BLaER1 treated with 17β-estradiol and CSF1 and Interleukin-3, amounts not matched to agents 10 nM and 100 nM (cell line): ENCODE measurements around the gene COL15A1.

Experiments used
- H3K27ac ChIP-seq, 11 experiments: shearing (Covaris generic); formaldehyde crosslinking; 2 replicates each; pipeline ENCODE4 v1.8.1; 2022
- H3K27me3 ChIP-seq, 11 experiments: shearing (Covaris generic); formaldehyde crosslinking; 2 replicates each; pipeline ENCODE4 v1.8.1; 2022
- H3K36me3 ChIP-seq, 11 experiments: shearing (Covaris generic); formaldehyde crosslinking; 2 replicates each; pipeline ENCODE4 v1.8.1; 2022
- H3K4me1 ChIP-seq, 10 experiments: shearing (Covaris generic); formaldehyde crosslinking; 2 replicates each; pipeline ENCODE4 v1.8.1; 2022
- H3K4me2 ChIP-seq, 11 experiments: shearing (Covaris generic); formaldehyde crosslinking; 2 replicates each; pipeline ENCODE4 v1.8.1; 2022
- H3K4me3 ChIP-seq, 10 experiments: shearing (Covaris generic); formaldehyde crosslinking; 2 replicates each; pipeline ENCODE4 v1.8.1; 2022
- H3K9ac ChIP-seq, 11 experiments: shearing (Covaris generic); formaldehyde crosslinking; 2 replicates each; pipeline ENCODE4 v1.8.1; 2022
- H3K9me3 ChIP-seq, 11 experiments: shearing (Covaris generic); formaldehyde crosslinking; replicated peaks in 1 of 11; 2 replicates each; pipeline ENCODE4 v1.8.1; 2022
- H4K20me1 ChIP-seq, 11 experiments: shearing (Covaris generic); formaldehyde crosslinking; 2 replicates each; pipeline ENCODE4 v1.8.1; 2022
- Cebpa-rat ChIP-seq, 11 experiments: shearing (Covaris generic); IDR thresholded peaks; 2 replicates each; pipeline ENCODE4 v1.8.1; 2022

COL15A1 gene

GRCh38 chr9:99101812-99102211 lies 158.1 kb downstream of the COL15A1 start:
- Histone ChIP-seq H3K27me3 (peaks cover 0 to 32% (median 12%) of the 10 kb centered on the region in 11 experiments; a peak in 13 of 22 replicates), H3K4me2 (peak overlapping the region in 2 of 11 experiments; percentile 18 to 25; a peak in 2 of 22 replicates), H4K20me1 (peaks cover 3 to 17% (median 9%) of the 10 kb centered on the region in 11 experiments; a peak in 14 of 22 replicates), H3K9ac (no peak overlapping the region), H3K36me3 (peaks cover 0 to 4% (median 0%) of the 10 kb centered on the region in 11 experiments; a peak in 1 of 22 replicates), H3K27ac (no peak overlapping the region), H3K4me3 (no peak overlapping the region), H3K4me1 (peaks cover 17 to 32% (median 20%) of the 10 kb centered on the region in 10 experiments), H3K9me3 (peaks cover 0 to 25% (median 0%) of the 10 kb centered on the region in 11 experiments; a peak in 8 of 22 replicates)
- TF ChIP-seq Cebpa-rat (IDR thresholded peaks at IDR 0.05): no peak

- H3K4me3 ChIP-seq: peak overlapping the region in 2 of 10 experiments; percentile 91 to 95; a peak in 2 of 20 replicates
- peaks cover 0 to 25% (median 0%) of the 10 kb centered on the region in 11 experiments; a peak in 8 of 22 replicates for H3K9me3 ChIP-seq
- H3K36me3 ChIP-seq: peaks cover 0 to 6% (median 0%) of the 10 kb centered on the region in 11 experiments; a peak in 1 of 22 replicates
- no peak for TF ChIP-seq Cebpa-rat (IDR thresholded peaks at IDR 0.05)
- peak overlapping the region in 3 of 11 experiments; percentile 99; a peak in 6 of 22 replicates for H3K9ac ChIP-seq
- peaks cover 0 to 36% (median 12%) of the 10 kb centered on the region in 11 experiments; a peak in 13 of 22 replicates for H3K27me3 ChIP-seq
- H4K20me1 ChIP-seq: peaks cover 5 to 31% (median 18%) of the 10 kb centered on the region in 11 experiments; a peak in 14 of 22 replicates
- peaks cover 31 to 47% (median 34%) of the 10 kb centered on the region in 10 experiments for H3K4me1 ChIP-seq
- peak overlapping the region in 10 of 11 experiments; percentile 83 to 98 (median 90); a peak in 18 of 22 replicates for H3K4me2 ChIP-seq
- peak overlapping the region in 4 of 11 experiments; percentile 98 to 99 (median 98); a peak in 5 of 22 replicates for H3K27ac ChIP-seq
These were observed 159.6 kb downstream of the COL15A1 start for GRCh38 chr9:99103054-99103895.

GRCh38 chr9:99103901-99104458 lies 160.3 kb downstream of the COL15A1 start:
- peaks cover 5 to 38% (median 18%) of the 10 kb centered on the region in 11 experiments; a peak in 14 of 22 replicates for H4K20me1 ChIP-seq
- H3K4me3 ChIP-seq: peak overlapping the region; percentile 80 to 97 (median 93)
- H3K36me3 ChIP-seq: peaks cover 0 to 6% (median 0%) of the 10 kb centered on the region in 11 experiments; a peak in 2 of 22 replicates
- H3K4me1 ChIP-seq: peaks cover 32 to 54% (median 41%) of the 10 kb centered on the region in 10 experiments
- peaks cover 0 to 22% (median 0%) of the 10 kb centered on the region in 11 experiments; a peak in 8 of 22 replicates for H3K9me3 ChIP-seq
- TF ChIP-seq Cebpa-rat (IDR thresholded peaks at IDR 0.05): no peak
- peaks cover 0 to 36% (median 12%) of the 10 kb centered on the region in 11 experiments; a peak in 13 of 22 replicates for H3K27me3 ChIP-seq
- H3K4me2 ChIP-seq: peak overlapping the region; percentile 83 to 98 (median 89)
- peak overlapping the region; percentile 96 to 99 (median 98); a peak in 21 of 22 replicates for H3K9ac ChIP-seq
- peak overlapping the region; percentile 60 to 99 (median 96); a peak in 21 of 22 replicates for H3K27ac ChIP-seq

- Histone ChIP-seq H3K9me3 (peaks cover 0 to 16% (median 0%) of the 10 kb centered on the region in 11 experiments; a peak in 8 of 22 replicates), H3K27ac (peak within 1 kb of the TSS; percentile 93 to 99 (median 96)), H3K36me3 (peaks cover 0 to 6% (median 0%) of the 10 kb centered on the region in 11 experiments; a peak in 3 of 22 replicates), H3K27me3 (peaks cover 0 to 36% (median 12%) of the 10 kb centered on the region in 11 experiments; a peak in 13 of 22 replicates), H3K4me2 (peak within 1 kb of the TSS; percentile 83 to 98 (median 90)), H3K4me1 (peaks cover 38 to 60% (median 48%) of the 10 kb centered on the region in 10 experiments), H3K9ac (peak within 1 kb of the TSS; percentile 96 to 99 (median 98)), H4K20me1 (peaks cover 5 to 44% (median 18%) of the 10 kb centered on the region in 11 experiments; a peak in 14 of 22 replicates), H3K4me3 (peak within 1 kb of the TSS; percentile 80 to 97 (median 93))
- no peak for TF ChIP-seq Cebpa-rat (IDR thresholded peaks at IDR 0.05)
These were observed 160.9 kb downstream of the COL15A1 start, which contains the start of gene TGFBR1 for GRCh38 chr9:99104459-99105151. Gene TGFBR1, plus strand, starts transcription at chr9:99105113. Its CDS starts 93 bp downstream, at chr9:99105206.

GRCh38 chr9:99105152-99106043 lies 161.7 kb downstream of the COL15A1 start:
- peaks cover 40 to 68% (median 55%) of the 10 kb centered on the region in 10 experiments for H3K4me1 ChIP-seq
- no peak for TF ChIP-seq Cebpa-rat (IDR thresholded peaks at IDR 0.05)

GRCh38 chr9:99106044-99106375 lies 162.3 kb downstream of the COL15A1 start:
- H3K27me3 ChIP-seq: peaks cover 0 to 36% (median 12%) of the 10 kb centered on the region in 11 experiments; a peak in 13 of 22 replicates
- H3K27ac ChIP-seq: peak overlapping the region; percentile 93 to 99 (median 96)
- H3K9ac ChIP-seq: peak overlapping the region; percentile 96 to 99 (median 98)
- peaks cover 40 to 74% (median 61%) of the 10 kb centered on the region in 10 experiments for H3K4me1 ChIP-seq
- H4K20me1 ChIP-seq: peaks cover 5 to 57% (median 18%) of the 10 kb centered on the region in 11 experiments; a peak in 14 of 22 replicates
- H3K36me3 ChIP-seq: peaks cover 0 to 19% (median 6%) of the 10 kb centered on the region in 11 experiments; a peak in 8 of 22 replicates
- H3K4me2 ChIP-seq: peak overlapping the region; percentile 83 to 98 (median 89)
- peaks cover 0 to 10% (median 0%) of the 10 kb centered on the region in 11 experiments; a peak in 5 of 22 replicates for H3K9me3 ChIP-seq
- TF ChIP-seq Cebpa-rat (IDR thresholded peaks at IDR 0.05): no peak
- H3K4me3 ChIP-seq: peak overlapping the region; percentile 80 to 97 (median 93)

More at GRCh38 chr9:99105152-99106043, 161.7 kb downstream of the COL15A1 start:
- H4K20me1 ChIP-seq: peaks cover 5 to 52% (median 18%) of the 10 kb centered on the region in 11 experiments; a peak in 14 of 22 replicates
- peak overlapping the region; percentile 80 to 97 (median 93) for H3K4me3 ChIP-seq
- peak overlapping the region; percentile 96 to 99 (median 98) for H3K9ac ChIP-seq
- peaks cover 0 to 13% (median 3%) of the 10 kb centered on the region in 11 experiments; a peak in 8 of 22 replicates for H3K36me3 ChIP-seq
- peaks cover 0 to 36% (median 12%) of the 10 kb centered on the region in 11 experiments; a peak in 13 of 22 replicates for H3K27me3 ChIP-seq
- H3K27ac ChIP-seq: peak overlapping the region; percentile 93 to 99 (median 96)
- H3K4me2 ChIP-seq: peak overlapping the region; percentile 83 to 98 (median 89)
- peaks cover 0 to 13% (median 0%) of the 10 kb centered on the region in 11 experiments; a peak in 5 of 22 replicates for H3K9me3 ChIP-seq
